WTC11 (cell line): ENCODE data around the gene SLC6A9. TPM values are rescaled to one million over a fixed set of nuclear protein-coding genes. Genes with fewer than 3 reads are reported as not detected.

Experiments
- ATAC-seq: fragments of 200-7000 bp; cut with Tn5 transposase; 2 replicates; pipeline ENCODE4 v1.10.0; 2021; ENCODE audit warnings: mild to moderate bottlenecking, moderate library complexity
- CTCF ChIA-PET: fragments of 300-600 bp; sonication (Branson Sonifier 250); formaldehyde crosslinking; loops from one replicate; lab custom pipeline; 2021; ENCODE audit warnings: antibody characterized with exemption; lab: Charles Lee
- POLR2A ChIA-PET: fragments of 350-600 bp; sonication (Branson Sonifier 250); formaldehyde crosslinking; loops from one replicate; lab custom pipeline; 2021; ENCODE audit warnings: antibody characterized with exemption; lab: Charles Lee
- DNase-seq: peaks from one replicate; pipeline ENCODE4 v3.0.0; 2021; ENCODE audit warnings: low spot score
- H3K27ac Mint-ChIP-seq: 2 replicates; pipeline ENCODE4 v1.8.0; 2021; ENCODE audit warnings: mixed read lengths
- H3K27me3 Mint-ChIP-seq: 2 replicates; pipeline ENCODE4 v1.8.0; 2021; ENCODE audit warnings: low read depth, mild to moderate bottlenecking, moderate library complexity, mixed read lengths
- H3K36me3 Mint-ChIP-seq: 2 replicates; pipeline ENCODE4 v1.8.0; 2021; ENCODE audit warnings: mixed read lengths
- H3K4me1 Mint-ChIP-seq: 2 replicates; pipeline ENCODE4 v1.8.0; 2022; ENCODE audit warnings: mixed read lengths
- H3K4me3 Mint-ChIP-seq: 2 replicates; pipeline ENCODE4 v1.8.0; 2021; ENCODE audit warnings: mild to moderate bottlenecking, moderate library complexity, mixed read lengths
- H3K9me3 Mint-ChIP-seq: 2 replicates; pipeline ENCODE4 v1.8.0; 2021; ENCODE audit warnings: mixed read lengths
- AFF4 ChIP-seq: sonication (generic); formaldehyde crosslinking; IDR thresholded peaks from 2 replicates; pipeline ENCODE4 v1.8.1; 2023; ENCODE audit warnings: mild to moderate bottlenecking, missing genetic modification reagents, borderline replicate concordance
- ATF2 ChIP-seq: sonication (generic); formaldehyde crosslinking; IDR thresholded peaks from 2 replicates; pipeline ENCODE4 v1.8.1; 2022; ENCODE audit warnings: low read depth, missing genetic modification reagents, borderline replicate concordance
- CREB1 ChIP-seq: sonication (generic); formaldehyde crosslinking; IDR thresholded peaks from 2 replicates; pipeline ENCODE4 v1.8.0; 2023; ENCODE audit warnings: mild to moderate bottlenecking, missing genetic modification reagents
- ELF4 ChIP-seq: sonication (generic); formaldehyde crosslinking; IDR thresholded peaks from 2 replicates; pipeline ENCODE4 v1.8.1; 2022; ENCODE audit warnings: low read depth, mild to moderate bottlenecking, moderate library complexity, missing genetic modification reagents
- EMX1 ChIP-seq: fragments of 250-450 bp; sonication (Bioruptor Pico); IDR thresholded peaks from 2 replicates; pipeline ENCODE4 v1.8.0; 2021; ENCODE audit warnings: mild to moderate bottlenecking
- FOXJ3 ChIP-seq: sonication (generic); formaldehyde crosslinking; IDR thresholded peaks from 2 replicates; pipeline ENCODE4 v1.9.0; 2021; ENCODE audit warnings: missing genetic modification reagents, mild to moderate bottlenecking, borderline replicate concordance
- GTF2I ChIP-seq: fragments of 250-450 bp; sonication (Bioruptor Pico); conservative IDR thresholded peaks from 2 replicates; pipeline ENCODE4 v1.4.0; 2021; ENCODE audit warnings: mild to moderate bottlenecking
- HMGA2 ChIP-seq: fragments of 250-450 bp; sonication (Bioruptor Pico); IDR thresholded peaks from 2 replicates; pipeline ENCODE4 v1.4.0; 2021; ENCODE audit warnings: mild to moderate bottlenecking, moderate library complexity
- KAT7 ChIP-seq: sonication (generic); formaldehyde crosslinking; IDR thresholded peaks from 2 replicates; pipeline ENCODE4 v1.8.1; 2023; ENCODE audit warnings: missing genetic modification reagents, mild to moderate bottlenecking, borderline replicate concordance
- NFYB ChIP-seq: sonication (generic); formaldehyde crosslinking; conservative IDR thresholded peaks from 2 replicates; pipeline ENCODE4 v1.8.0; 2022; ENCODE audit warnings: low read depth, missing genetic modification reagents
- TEAD1 ChIP-seq: sonication (generic); formaldehyde crosslinking; IDR thresholded peaks from 2 replicates; pipeline ENCODE4 v1.8.0; 2022; ENCODE audit warnings: mild to moderate bottlenecking, missing genetic modification reagents
- ZNF121 ChIP-seq: sonication (generic); formaldehyde crosslinking; IDR thresholded peaks from 2 replicates; pipeline ENCODE4 v1.8.0; 2023; ENCODE audit warnings: missing genetic modification reagents
- ZNF396 ChIP-seq: fragments of 250-450 bp; sonication (Bioruptor Pico); IDR thresholded peaks from 2 replicates; pipeline ENCODE4 v1.8.0; 2021; ENCODE audit warnings: mild to moderate bottlenecking, moderate library complexity, borderline replicate concordance
- ZNF423 ChIP-seq: fragments of 250-450 bp; sonication (Bioruptor Pico); IDR thresholded peaks from 2 replicates; pipeline ENCODE4 v2.1.2; 2022; ENCODE audit warnings: mild to moderate bottlenecking, moderate library complexity
- ZNF532 ChIP-seq: fragments of 250-450 bp; sonication (Bioruptor Pico); IDR thresholded peaks from 2 replicates; pipeline ENCODE4 v1.9.0; 2021; ENCODE audit warnings: mild to moderate bottlenecking, borderline replicate concordance
- ZNF671 ChIP-seq: fragments of 250-450 bp; sonication (Bioruptor Pico); IDR thresholded peaks from 2 replicates; pipeline ENCODE4 v1.8.0; 2021; ENCODE audit warnings: mild to moderate bottlenecking
- total RNA-seq: library from RNA; stranded (reverse); gene quantifications from 3 replicates; pipeline ENCODE4 v1.2.3, GENCODE V29; 2021

The SLC6A9 gene
- total RNA-seq, 1 experiment from 2014 or later, result 14.4 TPM

GRCh38 chr1:43991200-43991475 lies 40.1 kb downstream of the SLC6A9 start:
- TF ChIP-seq CREB1 (CRISPR knock-in tag) (0 out of 2 replicates have a peak, but pooled peaks have one; percentile 38), EMX1 (no peak)
- TF ChIP-seq, all 79 proteins: peak for 1
- ATAC-seq (no peak; the same call in 1 of the 2 replicates), DNase-seq (no peak)
- H3K9me3 Mint-ChIP-seq, result no peaks in the 10 kb centered on the region
- H3K36me3 Mint-ChIP-seq, result no peaks in the 10 kb centered on the region
- H3K27me3 Mint-ChIP-seq, result peaks cover 18% of the 10 kb centered on the region
- POLR2A ChIA-PET, result interaction anchor here (1.2 to 3.0 kb wide), 2 partner anchors 17 to 225 kb away, joined by 3 to 13 read pairs; partner anchors contain the start of gene ATP6V0B
- H3K4me3 Mint-ChIP-seq, result peak overlapping the region; percentile 86
- H3K4me1 Mint-ChIP-seq, result peaks cover 22% of the 10 kb centered on the region
- H3K27ac Mint-ChIP-seq, result peak overlapping the region; percentile 93; the same call in 1 of the 2 replicates
- CTCF ChIA-PET, result interaction anchor here (0.9 to 9.8 kb wide), 6 partner anchors 9 to 441 kb away, joined by 3 to 87 read pairs (median 8); no protein-coding TSS in a partner anchor

GRCh38 chr1:43990271-43991199 lies 40.7 kb downstream of the SLC6A9 start:
- Mint-ChIP-seq H3K27me3 (peaks cover 18% of the 10 kb centered on the region), H3K4me3 (peak overlapping the region; percentile 86), H3K36me3 (0 out of 2 replicates have a peak, but pooled peaks cover 1% of the 10 kb centered on the region), H3K4me1 (peaks cover 22% of the 10 kb centered on the region), H3K27ac (peak overlapping the region; percentile 93; the same call in 1 of the 2 replicates), H3K9me3 (no peaks in the 10 kb centered on the region)
- DNase-seq (no peak), ATAC-seq (no peak)
- ChIA-PET POLR2A (interaction anchor here (0.5 to 1.2 kb wide), 3 partner anchors 37 to 224 kb away, joined by 3 to 4 read pairs (median 3); no protein-coding TSS in a partner anchor), CTCF (interaction anchor here (0.6 to 9.8 kb wide), 5 partner anchors 45 to 1318 kb away, joined by 4 to 87 read pairs (median 4); no protein-coding TSS in a partner anchor)
- no peak for TF ChIP-seq TEAD1 (CRISPR knock-in tag)
- TF ChIP-seq ZNF423 (CRISPR knock-in tag), result peak; percentile 77
- TF ChIP-seq KAT7 (CRISPR knock-in tag), result 0 out of 2 replicates have a peak, but pooled peaks have one; percentile 57

- ChIA-PET POLR2A (no interaction called here), CTCF (interaction anchor here (0.7 to 9.8 kb wide), 7 partner anchors 8 to 223 kb away, joined by 3 to 87 read pairs (median 4); no protein-coding TSS in a partner anchor)
- peaks cover 6% of the 10 kb centered on the region for H3K4me1 Mint-ChIP-seq
- no peak for TF ChIP-seq ZNF396 (CRISPR knock-in tag)
- no peak for TF ChIP-seq ZNF671 (CRISPR knock-in tag)
- no peak for TF ChIP-seq AFF4
- TF ChIP-seq GTF2I (CRISPR knock-in tag), result no peak
- TF ChIP-seq ZNF532 (CRISPR knock-in tag), result no peak
- TF ChIP-seq ZNF121 (CRISPR knock-in tag), result no peak
- no peak for TF ChIP-seq FOXJ3 (CRISPR knock-in tag)
- no peak for TF ChIP-seq ATF2 (CRISPR knock-in tag)
- no peak for TF ChIP-seq HMGA2 (CRISPR knock-in tag)
- TF ChIP-seq NFYB (CRISPR knock-in tag), result no peak
- TF ChIP-seq ZNF423 (CRISPR knock-in tag), result no peak
- TF ChIP-seq ELF4 (CRISPR knock-in tag), result no peak
Measured at GRCh38 chr1:43987159-43987902, 43.9 kb downstream of the SLC6A9 start.

More at GRCh38 chr1:43987159-43987902, 43.9 kb downstream of the SLC6A9 start:
- Mint-ChIP-seq H3K9me3 (no peaks in the 10 kb centered on the region), H3K27ac (no peak overlapping the region; the same call in 1 of the 2 replicates), H3K4me3 (no peak overlapping the region), H3K36me3 (peaks cover 4% of the 10 kb centered on the region; the same call in 1 of the 2 replicates), H3K27me3 (peaks cover 4% of the 10 kb centered on the region)
- DNase-seq (no peak), ATAC-seq (no peak)
